Measurements from ENCODE around the gene ADCY1. TPM values are rescaled to one million over a fixed set of nuclear protein-coding genes. Genes with fewer than 3 reads are reported as not detected.

The ADCY1 gene
- total RNA-seq, 6 donors from 2014 or later, result 0.46 to 4.1 (median 1.2) TPM

- ATAC-seq (ENCODE audit: low FRiP score in 2 of 2), result no peak
- WGBS, 2 donors, result 88 to 92% methylated on average over 2 of the region's 2 CpGs
- TF ChIP-seq POLR2A (IDR thresholded peaks at IDR 0.05) (no peak), CTCF (IDR thresholded peaks at IDR 0.05) (no peak), POLR2AphosphoS5 (IDR thresholded peaks at IDR 0.05) (no peak), EP300 (IDR thresholded peaks at IDR 0.05) (no peak)
- no peaks in the 10 kb centered on the region for H3K9me3 ChIP-seq
- no peaks in the 10 kb centered on the region for H3K4me1 ChIP-seq
- H3K27me3 ChIP-seq, result no peaks in the 10 kb centered on the region
- no peak overlapping the region for H3K4me3 ChIP-seq
- H3K27ac ChIP-seq, result no peak overlapping the region
- DNase-seq, result no peak
- H3K36me3 ChIP-seq, result no peaks in the 10 kb centered on the region
These were observed 82.3 kb downstream of the ADCY1 start for GRCh38 chr7:45656431-45656830.

- DNase-seq, result peak in 1 of 2 donors; percentile 52
- no peaks in the 10 kb centered on the region for H3K4me1 ChIP-seq
- no peak overlapping the region for H3K27ac ChIP-seq
- TF ChIP-seq POLR2AphosphoS5 (IDR thresholded peaks at IDR 0.05) (no peak), CTCF (IDR thresholded peaks at IDR 0.05) (no peak), POLR2A (IDR thresholded peaks at IDR 0.05) (no peak), EP300 (IDR thresholded peaks at IDR 0.05) (no peak)
- H3K9me3 ChIP-seq, result no peaks in the 10 kb centered on the region
- ATAC-seq (ENCODE audit: low FRiP score in 2 of 2), result no peak
- H3K36me3 ChIP-seq, result no peaks in the 10 kb centered on the region
- H3K27me3 ChIP-seq, result no peaks in the 10 kb centered on the region
- H3K4me3 ChIP-seq, result no peak overlapping the region
- 92 to 100% methylated on average over 2 to 11 of the region's 11 CpGs for WGBS, 2 donors
These were observed 83.1 kb downstream of the ADCY1 start for GRCh38 chr7:45657136-45657889.

GRCh38 chr7:45657890-45658715 lies 83.9 kb downstream of the ADCY1 start:
- Histone ChIP-seq H3K27ac (no peak overlapping the region), H3K36me3 (no peaks in the 10 kb centered on the region), H3K27me3 (no peaks in the 10 kb centered on the region), H3K9me3 (no peaks in the 10 kb centered on the region), H3K4me1 (no peaks in the 10 kb centered on the region), H3K4me3 (no peak overlapping the region)
- 94 to 100% methylated on average over 6 to 11 of the region's 11 CpGs for WGBS, 2 donors
- no peak for TF ChIP-seq POLR2A (IDR thresholded peaks at IDR 0.05)
- TF ChIP-seq EP300 (IDR thresholded peaks at IDR 0.05), result no peak
- no peak for TF ChIP-seq CTCF (IDR thresholded peaks at IDR 0.05)
- TF ChIP-seq POLR2AphosphoS5 (IDR thresholded peaks at IDR 0.05), result no peak
- ATAC-seq (ENCODE audit: low FRiP score in 2 of 2) (no peak), DNase-seq (peak in 1 of 2 donors; percentile 46)

GRCh38 chr7:45658716-45659495 lies 84.7 kb downstream of the ADCY1 start:
- no peaks in the 10 kb centered on the region for H3K9me3 ChIP-seq
- H3K4me1 ChIP-seq, result no peaks in the 10 kb centered on the region
- no peak overlapping the region for H3K4me3 ChIP-seq
- TF ChIP-seq CTCF (IDR thresholded peaks at IDR 0.05) (no peak), POLR2A (IDR thresholded peaks at IDR 0.05) (no peak), POLR2AphosphoS5 (IDR thresholded peaks at IDR 0.05) (no peak), EP300 (IDR thresholded peaks at IDR 0.05) (no peak)
- no peaks in the 10 kb centered on the region for H3K27me3 ChIP-seq
- DNase-seq (peak in 1 of 2 donors; percentile 52), ATAC-seq (ENCODE audit: low FRiP score in 2 of 2) (no peak)
- no peak overlapping the region for H3K27ac ChIP-seq
- no peaks in the 10 kb centered on the region for H3K36me3 ChIP-seq
- 84 to 92% methylated on average over 9 to 16 of the region's 16 CpGs for WGBS, 2 donors
